NCI-H69 (cell line): Measurements from ENCODE around the gene PRMT7.

Experiments used
- DNase-seq: peaks from one replicate; lab custom pipeline; 2025; lab: John Stamatoyannopoulos, UW

The PRMT7 gene

DNA sequence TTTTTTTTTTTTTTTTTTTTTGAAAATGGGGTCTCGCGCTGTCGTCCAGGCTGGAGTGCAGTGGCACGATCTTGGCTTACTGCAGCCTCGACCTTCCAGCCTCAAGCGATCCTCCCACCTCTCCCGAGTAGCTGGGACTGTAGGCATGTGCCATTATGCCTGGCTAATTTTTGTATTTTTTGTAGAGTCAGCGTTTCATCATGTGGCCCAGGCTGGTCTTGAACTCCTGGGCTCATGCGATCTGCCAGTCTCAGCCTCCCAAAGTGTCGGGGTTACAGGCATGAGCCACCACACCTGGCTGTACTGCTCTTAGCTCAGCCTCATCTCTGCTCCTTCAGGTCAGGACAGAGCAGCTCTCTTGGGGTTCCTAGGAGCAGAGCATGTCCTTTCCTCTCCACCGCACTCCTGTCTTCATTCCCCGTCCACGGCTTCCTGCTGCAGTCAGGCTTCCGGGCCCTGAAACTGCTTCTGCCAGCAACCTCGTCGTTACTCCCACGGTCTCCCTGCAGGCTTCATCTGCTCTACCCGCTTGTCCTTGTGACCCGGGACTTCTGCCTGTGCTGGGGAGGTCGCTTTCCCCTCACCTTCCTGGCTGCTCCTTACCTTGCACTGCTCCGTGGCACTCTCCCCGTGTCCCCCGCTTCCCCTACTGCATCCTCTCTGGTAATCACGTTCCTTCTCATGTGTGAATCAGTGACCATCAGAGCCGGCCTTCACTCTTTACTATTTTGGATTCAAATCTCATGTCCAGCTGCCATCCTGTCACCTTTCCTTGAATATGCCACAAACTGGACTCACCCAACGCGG is 38.0 kb downstream of the PRMT7 start:
- no peak for DNase-seq

DNA sequence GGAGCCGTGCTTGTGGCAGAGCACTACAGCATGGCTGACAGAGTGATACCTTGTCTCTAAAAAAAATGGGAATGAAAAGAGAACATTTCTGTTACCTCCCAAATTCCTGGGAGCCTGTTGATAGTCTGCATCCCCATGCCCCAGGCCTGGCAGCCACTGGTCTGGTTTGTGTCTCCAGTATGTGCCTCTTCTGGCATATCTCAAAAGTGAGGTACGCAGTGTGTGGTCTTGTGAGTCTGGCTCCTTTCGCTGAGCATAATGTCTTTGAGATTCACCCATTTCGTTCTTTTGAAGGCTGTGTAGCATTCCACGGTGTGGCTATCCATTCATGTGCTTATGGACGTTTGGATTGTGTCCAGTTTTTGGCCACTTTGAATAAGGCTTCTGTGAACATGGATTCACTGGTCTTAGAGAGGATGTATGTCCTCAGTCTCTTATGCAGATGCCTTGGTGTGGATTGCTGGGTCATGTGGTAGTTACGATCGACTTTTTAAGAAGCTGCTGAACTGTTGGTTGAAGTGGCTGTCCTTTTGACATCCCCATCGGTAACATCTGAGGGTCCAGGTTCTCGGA is 39.1 kb downstream of the PRMT7 start:
- no peak for DNase-seq

GRCh38 chr16:68350813-68351350 is 40.1 kb downstream of the PRMT7 start:
- DNase-seq = no peak

GRCh38 chr16:68351463-68351862 is 40.6 kb downstream of the PRMT7 start:
- DNase-seq = no peak

DNA sequence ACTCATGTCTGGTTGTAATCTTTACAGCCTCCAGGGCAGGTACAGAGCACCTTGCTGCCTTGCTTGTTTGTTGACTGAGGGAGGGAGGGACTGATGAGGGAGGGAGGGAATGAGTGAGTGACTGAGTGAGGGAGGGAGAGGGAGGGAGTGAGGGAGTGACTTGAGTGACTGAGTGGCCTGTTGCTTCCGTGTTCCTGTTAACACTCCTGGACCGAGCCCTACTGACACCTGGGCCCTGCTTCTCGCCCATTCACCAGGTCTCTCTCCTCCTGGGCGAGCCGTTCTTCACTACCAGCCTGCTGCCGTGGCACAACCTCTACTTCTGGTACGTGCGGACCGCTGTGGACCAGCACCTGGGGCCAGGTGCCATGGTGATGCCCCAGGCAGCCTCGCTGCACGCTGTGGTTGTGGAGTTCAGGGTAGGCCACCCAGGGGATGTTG is 41.2 kb downstream of the PRMT7 start:
- DNase-seq = peak; percentile 17

- no peak for DNase-seq
Measured at GRCh38 chr16:68353366-68353765, 42.5 kb downstream of the PRMT7 start.

DNA sequence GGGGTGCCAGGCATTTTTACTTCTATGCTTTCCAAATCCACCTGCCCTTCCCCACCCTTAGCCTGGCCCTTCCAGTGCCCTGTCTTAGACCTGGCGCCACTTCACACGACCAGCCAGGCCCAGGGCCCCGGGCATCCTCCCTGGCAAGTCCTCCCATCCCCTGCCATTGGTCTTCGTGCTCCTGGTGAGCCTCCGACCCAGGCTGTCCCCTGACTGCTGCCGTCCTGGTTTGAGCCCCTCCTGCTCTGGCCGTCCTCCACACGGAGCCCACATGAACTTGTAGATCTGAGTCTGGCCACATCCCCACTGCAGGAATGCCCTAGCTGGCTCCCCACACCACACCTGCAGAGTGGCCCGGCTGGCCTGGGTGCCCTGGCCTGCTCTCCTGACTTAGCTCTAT is 44.0 kb downstream of the PRMT7 start:
- DNase-seq = no peak

DNA sequence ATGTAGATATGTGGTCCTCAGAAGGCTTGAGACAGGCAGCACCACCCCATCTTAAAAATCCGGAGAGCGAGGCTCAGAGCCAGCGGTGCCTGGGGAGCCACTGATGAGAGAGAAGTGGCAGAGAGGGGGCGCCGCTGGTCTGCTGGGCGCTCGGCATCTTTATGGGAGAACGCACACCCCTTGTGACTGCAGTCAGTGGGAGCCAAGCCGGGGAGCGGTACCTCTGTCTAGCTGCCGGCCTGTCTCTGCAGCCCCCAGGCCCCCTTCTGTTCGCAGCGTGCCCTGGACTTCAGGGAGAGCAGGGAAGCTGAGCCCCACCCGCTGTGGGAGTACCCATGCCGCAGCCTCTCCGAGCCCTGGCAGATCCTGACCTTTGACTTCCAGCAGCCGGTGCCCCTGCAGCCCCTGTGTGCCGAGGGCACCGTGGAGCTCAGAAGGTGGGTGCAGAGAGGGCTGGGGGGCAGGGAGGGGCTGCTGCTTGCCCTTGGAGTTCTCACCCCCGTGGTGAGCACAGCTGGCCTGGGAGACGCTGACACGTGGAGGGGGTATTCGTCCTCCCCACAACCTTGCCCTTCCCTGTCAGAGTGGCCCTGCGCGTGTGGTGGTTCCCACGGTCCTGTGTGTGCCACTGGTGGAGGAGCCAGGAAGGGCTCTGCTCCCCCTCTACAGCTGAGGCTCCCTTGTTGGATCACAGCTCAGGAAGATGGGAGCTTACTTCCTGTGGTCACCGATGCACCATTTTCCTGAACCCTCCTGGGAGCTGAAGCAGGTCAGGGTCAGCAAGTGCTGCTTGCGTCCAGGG is 44.8 kb downstream of the PRMT7 start:
- DNase-seq = no peak

- no peak for DNase-seq
Measured at GRCh38 chr16:68356249-68356918, 45.6 kb downstream of the PRMT7 start.

GRCh38 chr16:68356919-68357286 is 46.1 kb downstream of the PRMT7 start:
- no peak for DNase-seq

GRCh38 chr16:68357521-68357922 is 46.7 kb downstream of the PRMT7 start:
- no peak for DNase-seq

DNA sequence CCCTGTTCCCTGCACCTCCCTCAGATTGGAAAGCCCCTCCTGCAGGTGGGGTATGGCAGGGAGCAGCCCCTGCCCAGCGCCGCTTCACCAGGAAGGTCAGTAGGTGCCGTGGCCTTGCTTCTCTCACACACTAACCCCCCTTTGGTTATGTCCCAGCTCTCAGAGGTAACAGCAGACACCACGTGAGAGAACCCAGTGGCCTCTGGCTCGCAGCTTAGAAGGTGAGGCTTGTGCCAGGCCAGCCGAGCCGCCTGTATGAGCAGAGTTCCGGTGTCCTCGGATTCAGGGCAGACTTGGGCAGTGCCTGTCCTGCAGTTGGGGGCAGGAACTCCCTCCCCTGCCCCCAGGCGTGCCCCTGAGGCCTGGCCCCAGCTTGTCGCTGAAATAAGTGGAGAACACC is 47.1 kb downstream of the PRMT7 start:
- no peak for DNase-seq

GRCh38 chr16:68358951-68359350 is 48.1 kb downstream of the PRMT7 start:
- DNase-seq = no peak

DNA sequence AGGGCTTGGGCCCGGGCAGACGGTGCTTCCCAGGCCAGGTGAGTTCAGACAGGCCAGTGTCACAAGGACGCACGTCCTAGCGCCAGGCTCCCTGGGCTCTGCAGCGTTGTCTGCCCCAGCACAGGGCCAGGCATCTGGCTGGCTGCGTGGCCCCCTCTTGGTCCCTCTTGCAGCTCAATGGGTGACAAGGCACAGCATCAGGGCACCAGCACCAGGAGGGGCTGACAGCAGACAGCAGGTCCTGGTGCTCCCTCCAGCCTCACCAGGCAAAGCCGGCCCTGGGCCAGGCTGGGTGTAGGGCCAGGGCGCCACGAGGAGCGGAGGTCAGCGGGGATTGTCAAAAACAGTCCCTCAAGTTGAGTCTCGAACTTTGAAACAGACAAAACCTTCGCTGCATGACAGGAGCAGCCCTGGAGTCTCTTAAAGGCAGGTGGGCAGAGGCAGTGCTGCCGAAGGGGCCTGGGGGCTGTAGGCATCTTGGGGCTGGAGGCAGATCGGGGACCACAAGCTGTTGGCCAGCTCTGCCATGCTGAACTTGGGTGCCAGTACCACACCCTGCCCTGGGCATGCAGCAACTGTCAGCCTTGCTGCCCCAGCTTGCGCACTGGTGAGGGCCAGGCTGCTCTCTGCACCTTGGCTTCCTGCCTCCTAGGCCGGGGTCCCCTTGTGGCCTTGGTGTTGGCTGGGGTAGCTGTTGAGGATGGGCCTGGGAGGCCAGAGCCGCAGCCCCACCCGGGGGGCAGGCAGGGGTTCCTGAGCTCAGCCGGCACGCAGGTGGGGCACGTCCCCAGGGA is 48.8 kb downstream of the PRMT7 start:
- no peak for DNase-seq

DNA sequence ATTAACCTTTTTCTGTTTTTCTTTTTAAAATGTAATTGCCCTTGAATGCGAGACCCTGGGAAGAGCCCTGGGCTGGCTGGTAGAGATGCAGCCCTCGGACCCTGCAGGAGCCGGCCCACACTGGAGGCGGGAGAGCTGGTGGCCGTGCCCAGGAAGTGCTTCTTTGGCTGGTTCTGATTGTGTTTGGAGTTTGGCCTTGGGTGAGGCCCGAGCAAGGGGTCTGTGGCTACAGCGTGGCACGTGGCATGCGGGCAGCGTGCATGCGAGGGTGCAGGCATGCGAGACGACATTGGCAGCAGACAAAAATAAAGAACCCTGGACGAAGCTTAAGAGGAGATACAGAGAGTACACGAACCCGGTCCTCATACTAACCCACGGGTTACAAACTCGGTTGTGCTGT is 49.7 kb downstream of the PRMT7 start:
- no peak for DNase-seq

GRCh38 chr16:68360956-68361355 is 50.1 kb downstream of the PRMT7 start:
- no peak for DNase-seq

DNA sequence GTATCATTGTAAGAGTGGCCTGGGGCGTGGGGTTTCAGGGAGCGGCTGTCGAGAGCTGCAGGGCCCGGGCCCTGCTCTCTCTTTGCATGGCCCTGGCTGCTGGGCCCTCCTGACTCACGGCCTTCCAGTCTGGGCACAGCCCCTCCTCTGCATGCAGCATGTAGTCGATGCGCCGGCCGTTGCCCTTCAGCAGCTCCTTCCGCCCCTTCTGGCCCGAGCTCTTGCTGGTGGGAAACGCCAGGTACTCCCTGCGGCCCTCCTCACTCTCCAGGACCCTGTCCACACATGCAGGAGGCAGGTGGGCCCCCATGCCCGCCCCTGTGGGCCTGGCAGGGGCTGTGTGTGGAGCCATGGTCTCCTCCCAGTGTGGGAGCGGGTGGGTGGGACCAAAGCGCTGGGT is 50.7 kb downstream of the PRMT7 start:
- DNase-seq = no peak

GRCh38 chr16:68362262-68362913 is 51.6 kb downstream of the PRMT7 start:
- no peak for DNase-seq

DNA sequence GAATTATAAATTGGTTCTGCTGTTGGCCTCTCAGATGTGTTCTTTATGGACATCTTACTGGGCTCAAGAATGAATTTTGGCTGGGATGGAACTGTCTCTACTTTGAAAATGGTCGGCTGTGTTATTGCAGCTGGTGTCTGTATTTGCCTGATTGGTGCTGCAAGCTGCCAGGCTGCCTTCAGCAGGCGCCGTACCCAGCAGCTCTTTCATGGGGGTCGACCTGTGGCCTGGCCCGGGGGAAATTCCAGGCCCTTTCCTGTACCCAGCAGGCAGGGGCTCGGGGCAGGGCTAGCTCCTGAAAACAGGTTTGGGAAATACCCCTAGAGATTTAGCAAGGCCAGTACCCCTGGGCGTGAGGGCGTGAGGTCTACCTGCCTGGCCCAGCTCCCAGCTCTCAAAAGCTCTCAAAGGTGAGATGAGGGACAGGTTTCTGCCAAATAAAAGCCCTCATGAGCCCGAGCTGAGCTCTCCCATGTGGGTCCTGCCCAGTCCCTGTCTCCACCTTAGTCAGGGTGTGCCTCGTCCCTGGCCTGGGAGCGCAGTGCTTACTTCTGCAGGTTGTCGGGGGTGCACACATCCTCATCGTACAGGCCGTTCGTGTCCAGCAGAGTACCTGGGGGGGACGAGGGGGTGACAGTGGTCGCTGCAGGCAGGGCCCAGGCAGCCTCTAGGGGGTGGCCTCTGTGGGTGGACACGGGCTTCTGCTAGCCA is 52.3 kb downstream of the PRMT7 start:
- DNase-seq = no peak
